ENCODE measurements around the gene TRMT2A.

TRMT2A gene

GRCh38 chr22:20113551-20114310 is 3.3 kb downstream of the TRMT2A start:
- Mint-ChIP-seq H3K4me1 (peaks cover 16% of the 10 kb centered on the region), H3K4me3 (no peak overlapping the region), H3K36me3 (peaks cover 6% of the 10 kb centered on the region), H3K27ac (no peak overlapping the region), H3K27me3 (no peaks in the 10 kb centered on the region), H3K9me3 (no peaks in the 10 kb centered on the region)
- ATAC-seq (ENCODE audit: low read depth) (no peak), DNase-seq (ENCODE audit: low spot score in 2 of 2) (no peak)

GRCh38 chr22:20112623-20113511 is 4.2 kb downstream of the TRMT2A start:
- DNase-seq (ENCODE audit: low spot score in 2 of 2) (no peak), ATAC-seq (ENCODE audit: low read depth) (no peak)
- Mint-ChIP-seq H3K9me3 (no peaks in the 10 kb centered on the region), H3K4me3 (no peak overlapping the region), H3K27ac (no peak overlapping the region), H3K36me3 (peaks cover 10% of the 10 kb centered on the region), H3K27me3 (no peaks in the 10 kb centered on the region), H3K4me1 (peaks cover 15% of the 10 kb centered on the region)

- DNase-seq (ENCODE audit: low spot score in 2 of 2) (no peak), ATAC-seq (ENCODE audit: low read depth) (no peak)
- Mint-ChIP-seq H3K4me3 (no peak overlapping the region), H3K36me3 (peaks cover 12% of the 10 kb centered on the region), H3K27me3 (no peaks in the 10 kb centered on the region), H3K9me3 (no peaks in the 10 kb centered on the region), H3K27ac (peak overlapping the region; percentile 72), H3K4me1 (peaks cover 15% of the 10 kb centered on the region)
Observed at GRCh38 chr22:20111689-20112622, 5.1 kb downstream of the TRMT2A start.

GRCh38 chr22:20111045-20111688 is 5.9 kb downstream of the TRMT2A start:
- no peaks in the 10 kb centered on the region for H3K27me3 Mint-ChIP-seq
- H3K36me3 Mint-ChIP-seq, result peaks cover 14% of the 10 kb centered on the region
- H3K27ac Mint-ChIP-seq, result no peak overlapping the region
- H3K4me3 Mint-ChIP-seq, result no peak overlapping the region
- H3K9me3 Mint-ChIP-seq, result no peaks in the 10 kb centered on the region
- DNase-seq (ENCODE audit: low spot score in 2 of 2) (no peak), ATAC-seq (ENCODE audit: low read depth) (peak; percentile 70)
- H3K4me1 Mint-ChIP-seq, result peaks cover 9% of the 10 kb centered on the region

GRCh38 chr22:20110359-20110985 is 6.6 kb downstream of the TRMT2A start:
- H3K4me1 Mint-ChIP-seq, result peaks cover 9% of the 10 kb centered on the region
- H3K4me3 Mint-ChIP-seq, result no peak overlapping the region
- no peak for ATAC-seq (ENCODE audit: low read depth)
- H3K36me3 Mint-ChIP-seq, result peaks cover 14% of the 10 kb centered on the region
- no peaks in the 10 kb centered on the region for H3K27me3 Mint-ChIP-seq
- no peaks in the 10 kb centered on the region for H3K9me3 Mint-ChIP-seq
- DNase-seq (ENCODE audit: low spot score in 2 of 2), result no peak
- H3K27ac Mint-ChIP-seq, result no peak overlapping the region

- Mint-ChIP-seq H3K4me1 (peaks cover 5% of the 10 kb centered on the region), H3K4me3 (no peak overlapping the region), H3K27ac (no peak overlapping the region), H3K9me3 (no peaks in the 10 kb centered on the region), H3K27me3 (no peaks in the 10 kb centered on the region), H3K36me3 (peaks cover 11% of the 10 kb centered on the region)
- no peak for DNase-seq (ENCODE audit: low spot score in 2 of 2)
- ATAC-seq (ENCODE audit: low read depth), result no peak
Observed at GRCh38 chr22:20109411-20110358, 7.3 kb downstream of the TRMT2A start.

GRCh38 chr22:20108757-20109230 is 8.2 kb downstream of the TRMT2A start:
- peaks cover 9% of the 10 kb centered on the region for H3K36me3 Mint-ChIP-seq
- H3K4me1 Mint-ChIP-seq, result peaks cover 2% of the 10 kb centered on the region
- H3K27me3 Mint-ChIP-seq, result no peaks in the 10 kb centered on the region
- H3K4me3 Mint-ChIP-seq, result no peak overlapping the region
- ATAC-seq (ENCODE audit: low read depth) (no peak), DNase-seq (ENCODE audit: low spot score in 2 of 2) (no peak)
- H3K27ac Mint-ChIP-seq, result no peak overlapping the region
- H3K9me3 Mint-ChIP-seq, result no peaks in the 10 kb centered on the region

- no peaks in the 10 kb centered on the region for H3K9me3 Mint-ChIP-seq
- no peak overlapping the region for H3K27ac Mint-ChIP-seq
- H3K4me3 Mint-ChIP-seq, result no peak overlapping the region
- peaks cover 2% of the 10 kb centered on the region for H3K4me1 Mint-ChIP-seq
- no peaks in the 10 kb centered on the region for H3K27me3 Mint-ChIP-seq
- DNase-seq (ENCODE audit: low spot score in 2 of 2) (no peak), ATAC-seq (ENCODE audit: low read depth) (no peak)
- H3K36me3 Mint-ChIP-seq, result peaks cover 13% of the 10 kb centered on the region
Observed at GRCh38 chr22:20107951-20108756, 8.9 kb downstream of the TRMT2A start.

- H3K36me3 Mint-ChIP-seq, result peaks cover 13% of the 10 kb centered on the region
- DNase-seq (ENCODE audit: low spot score in 2 of 2), result no peak
- H3K4me1 Mint-ChIP-seq, result peaks cover 2% of the 10 kb centered on the region
- no peaks in the 10 kb centered on the region for H3K9me3 Mint-ChIP-seq
- no peak overlapping the region for H3K4me3 Mint-ChIP-seq
- H3K27me3 Mint-ChIP-seq, result no peaks in the 10 kb centered on the region
- ATAC-seq (ENCODE audit: low read depth), result no peak
- no peak overlapping the region for H3K27ac Mint-ChIP-seq
Observed at GRCh38 chr22:20107471-20107901, 9.5 kb downstream of the TRMT2A start.

GRCh38 chr22:20106849-20107237 is 10.2 kb downstream of the TRMT2A start:
- ATAC-seq (ENCODE audit: low read depth) (no peak), DNase-seq (ENCODE audit: low spot score in 2 of 2) (no peak)
- H3K4me3 Mint-ChIP-seq, result no peak overlapping the region
- no peak overlapping the region for H3K27ac Mint-ChIP-seq
- peaks cover 13% of the 10 kb centered on the region for H3K36me3 Mint-ChIP-seq
- H3K27me3 Mint-ChIP-seq, result no peaks in the 10 kb centered on the region
- H3K4me1 Mint-ChIP-seq, result peaks cover 2% of the 10 kb centered on the region
- no peaks in the 10 kb centered on the region for H3K9me3 Mint-ChIP-seq

- DNase-seq (ENCODE audit: low spot score in 2 of 2) (no peak), ATAC-seq (ENCODE audit: low read depth) (no peak)
- peaks cover under 1% of the 10 kb centered on the region for H3K4me1 Mint-ChIP-seq
- no peak overlapping the region for H3K4me3 Mint-ChIP-seq
- H3K27ac Mint-ChIP-seq, result no peak overlapping the region
- no peaks in the 10 kb centered on the region for H3K9me3 Mint-ChIP-seq
- H3K27me3 Mint-ChIP-seq, result no peaks in the 10 kb centered on the region
- H3K36me3 Mint-ChIP-seq, result peaks cover 13% of the 10 kb centered on the region
Observed at GRCh38 chr22:20106205-20106848, 10.7 kb downstream of the TRMT2A start.

Data from memory B cell (primary cell).